Measurements from ENCODE around the gene ARMH1. TPM values are rescaled to one million over a fixed set of nuclear protein-coding genes. Genes with fewer than 3 reads are reported as not detected.

The ARMH1 gene
- total RNA-seq, 2 experiments from 2014 or later = 95.7 to 105 TPM

GRCh38 chr1:44649788-44650158 lies 24.7 kb upstream of the ARMH1 start:
- Mint-ChIP-seq H3K27me3 (no peaks in the 10 kb centered on the region), H3K9me3 (no peaks in the 10 kb centered on the region), H3K36me3 (peaks cover 4% of the 10 kb centered on the region), H3K4me1 (peaks cover 2% of the 10 kb centered on the region), H3K4me3 (no peak overlapping the region), H3K27ac (no peak overlapping the region)
- POLR2A ChIA-PET = no interaction called here
- ATAC-seq (ENCODE audit: low read depth) (no peak), DNase-seq (no peak)

GRCh38 chr1:44650159-44650831 lies 24.2 kb upstream of the ARMH1 start:
- no peak for ATAC-seq (ENCODE audit: low read depth)
- Mint-ChIP-seq H3K27ac (no peak overlapping the region), H3K4me1 (peaks cover 2% of the 10 kb centered on the region), H3K4me3 (no peak overlapping the region), H3K36me3 (peaks cover 2% of the 10 kb centered on the region), H3K27me3 (no peaks in the 10 kb centered on the region), H3K9me3 (no peaks in the 10 kb centered on the region)
- no peak for DNase-seq
- POLR2A ChIA-PET = interaction anchor here (2.4 kb wide), 1 partner anchor 71 kb away, joined by 8 read pairs; no protein-coding TSS in a partner anchor

GRCh38 chr1:44651069-44651468 lies 23.4 kb upstream of the ARMH1 start:
- ATAC-seq (ENCODE audit: low read depth) (no peak), DNase-seq (no peak)
- Mint-ChIP-seq H3K36me3 (peaks cover 2% of the 10 kb centered on the region), H3K4me3 (no peak overlapping the region), H3K27ac (no peak overlapping the region), H3K4me1 (peaks cover 2% of the 10 kb centered on the region), H3K9me3 (no peaks in the 10 kb centered on the region), H3K27me3 (no peaks in the 10 kb centered on the region)
- POLR2A ChIA-PET = interaction anchor here (2.4 kb wide), 1 partner anchor 71 kb away, joined by 8 read pairs; no protein-coding TSS in a partner anchor

- Mint-ChIP-seq H3K36me3 (peaks cover 2% of the 10 kb centered on the region), H3K9me3 (no peaks in the 10 kb centered on the region), H3K4me3 (no peak overlapping the region), H3K4me1 (peaks cover 2% of the 10 kb centered on the region), H3K27ac (peak overlapping the region; percentile 67), H3K27me3 (no peaks in the 10 kb centered on the region)
- peak; percentile 82 for DNase-seq
- peak; percentile 73 for ATAC-seq (ENCODE audit: low read depth)
- POLR2A ChIA-PET = interaction anchor here (1.4 to 2.4 kb wide), 4 partner anchors 18 to 81 kb away, joined by 5 to 14 read pairs (median 6); no protein-coding TSS in a partner anchor
Measured at GRCh38 chr1:44652445-44653106, 21.9 kb upstream of the ARMH1 start.

GRCh38 chr1:44653107-44653964 lies 21.2 kb upstream of the ARMH1 start:
- H3K4me3 Mint-ChIP-seq = no peak overlapping the region
- DNase-seq (no peak), ATAC-seq (ENCODE audit: low read depth) (peak; percentile 6)
- H3K27ac Mint-ChIP-seq = peak overlapping the region; percentile 16
- POLR2A ChIA-PET = interaction anchor here (0.8 to 2.1 kb wide), 4 partner anchors 19 to 81 kb away, joined by 3 to 14 read pairs (median 5); no protein-coding TSS in a partner anchor
- H3K9me3 Mint-ChIP-seq = no peaks in the 10 kb centered on the region
- no peaks in the 10 kb centered on the region for H3K27me3 Mint-ChIP-seq
- peaks cover 2% of the 10 kb centered on the region for H3K36me3 Mint-ChIP-seq
- peaks cover 2% of the 10 kb centered on the region for H3K4me1 Mint-ChIP-seq

GRCh38 chr1:44654621-44655187 lies 19.8 kb upstream of the ARMH1 start:
- ATAC-seq (ENCODE audit: low read depth) = no peak
- Mint-ChIP-seq H3K36me3 (no peaks in the 10 kb centered on the region), H3K4me1 (no peaks in the 10 kb centered on the region), H3K27me3 (no peaks in the 10 kb centered on the region), H3K27ac (no peak overlapping the region), H3K9me3 (no peaks in the 10 kb centered on the region), H3K4me3 (no peak overlapping the region)
- DNase-seq = no peak
- POLR2A ChIA-PET = no interaction called here

GRCh38 chr1:44655609-44656008 lies 18.9 kb upstream of the ARMH1 start:
- Mint-ChIP-seq H3K9me3 (no peaks in the 10 kb centered on the region), H3K27me3 (no peaks in the 10 kb centered on the region), H3K4me3 (no peak overlapping the region), H3K4me1 (no peaks in the 10 kb centered on the region), H3K27ac (no peak overlapping the region), H3K36me3 (no peaks in the 10 kb centered on the region)
- DNase-seq (no peak), ATAC-seq (ENCODE audit: low read depth) (no peak)
- POLR2A ChIA-PET = no interaction called here

GRCh38 chr1:44659566-44659965 lies 14.9 kb upstream of the ARMH1 start:
- ATAC-seq (ENCODE audit: low read depth) (no peak), DNase-seq (no peak)
- H3K4me3 Mint-ChIP-seq = no peak overlapping the region
- H3K27ac Mint-ChIP-seq = no peak overlapping the region
- H3K27me3 Mint-ChIP-seq = no peaks in the 10 kb centered on the region
- H3K36me3 Mint-ChIP-seq = no peaks in the 10 kb centered on the region
- H3K4me1 Mint-ChIP-seq = peaks cover 2% of the 10 kb centered on the region
- POLR2A ChIA-PET = interaction anchor here (0.7 kb wide), 1 partner anchor 328 kb away, joined by 3 read pairs; no protein-coding TSS in a partner anchor
- H3K9me3 Mint-ChIP-seq = no peaks in the 10 kb centered on the region

GRCh38 chr1:44660176-44660575 lies 14.3 kb upstream of the ARMH1 start:
- Mint-ChIP-seq H3K4me3 (no peak overlapping the region), H3K36me3 (peaks cover 1% of the 10 kb centered on the region), H3K27me3 (no peaks in the 10 kb centered on the region), H3K4me1 (peaks cover 7% of the 10 kb centered on the region), H3K9me3 (no peaks in the 10 kb centered on the region), H3K27ac (no peak overlapping the region)
- DNase-seq (no peak), ATAC-seq (ENCODE audit: low read depth) (no peak)
- POLR2A ChIA-PET = interaction anchor here (0.7 kb wide), 1 partner anchor 329 kb away, joined by 3 read pairs; no protein-coding TSS in a partner anchor

GRCh38 chr1:44661781-44662682 lies 12.5 kb upstream of the ARMH1 start:
- Mint-ChIP-seq H3K36me3 (peaks cover 3% of the 10 kb centered on the region), H3K4me1 (peaks cover 7% of the 10 kb centered on the region), H3K4me3 (no peak overlapping the region), H3K27me3 (no peaks in the 10 kb centered on the region), H3K9me3 (no peaks in the 10 kb centered on the region), H3K27ac (no peak overlapping the region)
- POLR2A ChIA-PET = no interaction called here
- DNase-seq (no peak), ATAC-seq (ENCODE audit: low read depth) (no peak)

- no peak for ATAC-seq (ENCODE audit: low read depth)
- H3K36me3 Mint-ChIP-seq = peaks cover 3% of the 10 kb centered on the region
- no peak for DNase-seq
- no peak overlapping the region for H3K4me3 Mint-ChIP-seq
- H3K4me1 Mint-ChIP-seq = peaks cover 7% of the 10 kb centered on the region
- POLR2A ChIA-PET = no interaction called here
- no peaks in the 10 kb centered on the region for H3K27me3 Mint-ChIP-seq
- no peak overlapping the region for H3K27ac Mint-ChIP-seq
- H3K9me3 Mint-ChIP-seq = no peaks in the 10 kb centered on the region
Measured at GRCh38 chr1:44662683-44663030, 11.9 kb upstream of the ARMH1 start.

- DNase-seq (no peak), ATAC-seq (ENCODE audit: low read depth) (no peak)
- Mint-ChIP-seq H3K9me3 (no peaks in the 10 kb centered on the region), H3K4me1 (peaks cover 7% of the 10 kb centered on the region), H3K4me3 (no peak overlapping the region), H3K36me3 (peaks cover 3% of the 10 kb centered on the region), H3K27me3 (no peaks in the 10 kb centered on the region), H3K27ac (no peak overlapping the region)
- POLR2A ChIA-PET = interaction anchor here (0.8 kb wide), 1 partner anchor 32 kb away, joined by 4 read pairs; no protein-coding TSS in a partner anchor
Measured at GRCh38 chr1:44663417-44663816, 11.1 kb upstream of the ARMH1 start.
